HG02678 (cell line): ENCODE results near the gene FAF1.

Experiments
- ATAC-seq: cut with Tn5 transposase; IDR thresholded peaks from one replicate; pipeline ENCODE4 v1.9.1; 2021; ENCODE audit warnings: mild to moderate bottlenecking, moderate library complexity; ENCODE audit not compliant: unreplicated experiment

Gene FAF1

DNA sequence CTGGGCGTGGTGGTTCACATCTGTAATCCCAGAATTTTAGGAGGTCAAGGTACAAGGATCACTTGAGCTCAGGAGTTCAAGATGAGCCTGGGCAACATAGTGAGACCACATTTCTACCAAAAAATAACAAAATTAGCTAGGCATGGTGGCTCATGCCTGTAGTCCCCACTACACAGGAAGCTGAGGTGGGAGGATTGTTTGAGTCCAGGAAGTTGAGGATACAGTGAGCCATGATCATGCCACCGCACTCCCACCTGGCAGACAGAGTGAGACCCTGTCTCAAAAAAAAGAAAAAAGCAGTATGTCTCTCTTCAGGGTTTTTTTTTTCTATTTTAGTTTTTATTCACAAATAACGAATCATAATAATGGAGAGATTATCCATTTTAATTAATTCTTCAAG lies 303.1 kb downstream of the FAF1 start:
- ATAC-seq = no peak

DNA sequence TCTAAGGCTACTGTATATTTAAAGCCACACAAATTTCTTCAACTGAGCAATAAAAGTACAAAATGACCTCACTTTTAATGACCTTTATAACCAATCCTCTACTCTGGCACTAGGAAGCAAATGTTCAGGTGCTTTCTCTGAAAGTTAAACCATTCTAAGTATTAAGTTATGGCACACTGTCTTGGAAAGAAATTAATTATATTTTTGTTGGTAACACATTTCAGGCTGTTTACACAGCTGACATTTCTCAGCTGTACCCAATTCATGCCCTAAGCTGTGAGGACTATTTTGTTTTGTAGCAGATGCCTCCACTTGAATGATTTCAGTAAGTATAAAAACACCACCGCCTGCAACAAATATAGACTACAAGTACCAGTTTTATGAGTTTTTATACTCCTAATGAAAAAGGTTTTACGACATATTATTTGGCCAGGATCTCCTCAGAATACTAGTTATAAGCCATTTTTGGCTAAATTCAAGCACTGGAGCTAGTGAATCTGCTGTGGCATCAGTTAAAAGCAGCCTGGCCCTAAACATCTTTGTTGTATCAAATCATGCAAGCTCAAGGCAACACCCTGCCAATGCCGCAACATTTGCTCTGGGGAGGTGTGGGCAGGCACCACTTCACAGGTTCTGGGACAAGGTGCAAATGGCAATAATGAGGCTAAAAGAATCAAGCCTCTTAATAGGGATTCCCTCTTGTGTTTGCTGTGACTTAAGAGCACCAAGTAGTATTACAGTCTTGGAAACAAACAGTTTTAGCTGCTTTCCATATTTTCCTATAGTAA lies 308.4 kb downstream of the FAF1 start:
- no peak for ATAC-seq

DNA sequence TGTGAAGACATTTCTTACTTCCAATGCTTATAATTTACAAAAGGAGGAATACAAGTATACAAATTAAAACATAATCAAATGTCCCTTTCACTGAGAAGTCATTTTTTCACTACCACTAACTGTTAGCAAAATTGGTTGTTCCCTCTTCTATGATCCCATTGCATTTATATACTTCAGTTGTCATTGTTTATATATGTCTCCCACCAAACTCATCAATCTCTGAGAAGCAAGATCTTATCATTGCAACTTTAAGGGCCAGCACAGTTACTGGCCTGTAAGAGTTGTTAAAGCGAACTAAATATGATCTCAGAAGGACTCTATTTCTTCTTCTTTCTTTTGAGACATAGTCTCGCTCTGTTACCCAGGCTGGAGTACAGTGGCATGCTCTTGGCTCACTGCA lies 313.5 kb downstream of the FAF1 start:
- ATAC-seq = no peak

DNA sequence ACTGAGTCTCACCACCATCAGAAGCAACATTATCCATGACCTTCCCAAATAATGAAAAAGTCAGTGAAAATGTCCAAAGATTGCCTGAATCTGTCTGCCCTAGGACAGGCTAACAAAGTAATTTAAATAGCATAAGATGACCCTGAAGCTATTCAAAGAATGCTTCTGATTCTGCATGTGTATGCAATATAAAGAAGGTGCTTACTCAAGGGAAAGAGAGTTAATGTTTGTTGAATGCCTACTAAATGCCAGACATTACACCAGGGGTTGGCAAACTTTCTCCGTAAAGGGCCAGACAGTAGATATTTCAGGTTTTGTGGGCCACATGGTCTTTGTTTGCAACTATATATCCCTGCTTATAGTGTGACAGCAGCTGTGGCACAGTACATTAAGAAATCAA lies 314.9 kb downstream of the FAF1 start:
- ATAC-seq = no peak

DNA sequence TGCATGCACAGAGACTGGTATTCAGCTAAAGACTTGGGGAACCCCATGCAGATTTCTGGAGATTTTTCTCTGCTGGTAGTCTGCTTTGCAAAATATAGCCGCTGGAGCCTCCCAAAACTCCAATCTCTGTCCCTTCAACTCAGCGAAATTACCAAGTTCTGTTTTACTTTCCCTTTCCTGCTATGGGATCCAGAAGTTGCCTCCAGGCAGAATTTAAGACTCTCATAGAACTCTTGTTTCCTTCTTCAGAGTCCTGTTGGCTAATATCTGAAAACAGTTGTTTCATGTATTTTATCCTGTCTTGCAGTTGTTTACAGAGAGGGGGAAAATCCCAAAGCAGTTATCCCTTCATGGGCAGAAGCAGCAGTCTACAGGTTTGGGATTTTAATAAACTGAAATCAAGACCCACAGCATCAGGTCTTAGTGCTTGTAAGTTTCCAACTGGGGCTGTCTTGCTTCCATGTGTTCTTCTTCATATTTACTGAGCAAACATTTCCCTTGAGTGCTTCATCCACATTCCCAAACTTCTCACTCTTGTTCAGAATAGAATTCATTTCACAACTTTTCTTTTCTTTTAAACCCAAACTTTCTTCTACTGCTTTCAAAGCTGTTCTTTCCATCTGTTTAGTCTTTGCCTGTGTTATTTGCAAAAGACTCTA lies 315.5 kb downstream of the FAF1 start:
- ATAC-seq = no peak

DNA sequence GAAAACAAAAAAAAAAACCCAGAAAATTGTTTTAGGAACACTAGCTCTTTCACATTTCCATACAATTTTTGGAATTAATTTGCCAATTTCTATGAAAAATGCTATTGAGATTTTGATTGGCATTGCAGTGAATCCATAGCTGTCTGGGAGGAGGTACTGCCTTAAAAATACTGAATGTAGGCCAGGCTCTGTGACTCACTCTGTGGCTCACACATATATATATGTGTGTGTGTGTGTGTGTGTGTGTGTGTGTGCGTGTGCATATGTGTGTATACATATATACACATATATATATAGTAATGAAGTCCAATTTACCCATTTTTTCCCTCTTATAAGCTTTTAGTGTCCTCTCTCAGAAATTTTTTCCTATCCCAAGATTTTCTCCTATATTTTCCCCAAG lies 322.6 kb downstream of the FAF1 start:
- ATAC-seq = no peak

DNA sequence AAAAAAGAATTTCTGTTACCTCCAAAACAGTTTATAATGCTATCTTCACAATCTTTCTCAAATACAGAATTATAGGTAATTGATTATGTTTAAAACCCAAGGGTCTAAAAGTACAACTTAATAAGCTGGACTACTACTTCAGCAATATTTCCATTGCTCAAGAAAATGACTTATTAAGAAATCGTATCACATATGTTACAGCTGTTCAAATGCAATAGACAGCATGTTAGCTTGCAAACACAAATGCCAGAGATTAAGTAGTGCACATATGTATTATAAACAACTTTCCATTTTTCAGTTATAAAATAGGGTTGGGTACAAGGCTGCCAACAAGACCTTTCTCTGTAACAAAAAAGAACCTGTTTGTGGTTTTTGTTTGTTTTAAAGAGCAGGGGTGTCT lies 325.8 kb downstream of the FAF1 start:
- ATAC-seq = no peak

DNA sequence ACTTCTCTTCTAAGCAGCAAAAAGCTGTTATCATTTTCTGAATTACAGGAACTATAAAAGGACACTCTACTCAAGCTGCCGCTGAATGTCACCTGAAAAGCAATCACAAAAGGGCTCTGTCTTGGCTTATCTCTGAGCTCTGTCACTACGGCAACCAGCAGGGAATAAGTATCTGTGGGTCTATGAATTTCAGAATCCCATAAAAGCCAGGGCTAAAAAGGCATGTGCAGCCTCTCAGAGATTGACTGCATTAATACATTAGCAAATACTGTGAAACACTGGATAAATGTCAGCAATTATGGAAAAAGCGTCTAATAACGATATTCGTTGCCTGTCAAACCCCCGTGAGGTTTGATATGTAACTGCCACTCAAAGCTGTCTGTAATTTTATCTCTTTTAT lies 326.6 kb downstream of the FAF1 start:
- ATAC-seq = no peak

DNA sequence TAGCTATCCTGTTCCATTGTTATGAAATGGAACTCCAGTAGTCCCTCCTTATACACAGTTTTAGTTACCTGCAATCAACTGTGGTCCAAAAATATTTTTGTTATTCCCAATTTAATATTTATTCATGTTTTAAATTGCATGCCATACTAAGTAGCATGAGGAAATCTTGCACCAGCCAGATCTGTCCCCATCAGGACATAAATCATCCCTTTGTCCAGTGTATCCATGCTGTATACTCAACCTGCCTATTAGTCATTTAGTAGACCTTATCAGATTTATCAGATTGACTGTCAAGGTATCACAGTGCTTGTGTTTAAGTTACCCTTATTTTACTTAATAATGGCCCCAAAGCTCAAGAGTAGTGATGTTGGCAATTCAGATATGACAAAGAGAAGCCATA lies 328.9 kb downstream of the FAF1 start:
- no peak for ATAC-seq

DNA sequence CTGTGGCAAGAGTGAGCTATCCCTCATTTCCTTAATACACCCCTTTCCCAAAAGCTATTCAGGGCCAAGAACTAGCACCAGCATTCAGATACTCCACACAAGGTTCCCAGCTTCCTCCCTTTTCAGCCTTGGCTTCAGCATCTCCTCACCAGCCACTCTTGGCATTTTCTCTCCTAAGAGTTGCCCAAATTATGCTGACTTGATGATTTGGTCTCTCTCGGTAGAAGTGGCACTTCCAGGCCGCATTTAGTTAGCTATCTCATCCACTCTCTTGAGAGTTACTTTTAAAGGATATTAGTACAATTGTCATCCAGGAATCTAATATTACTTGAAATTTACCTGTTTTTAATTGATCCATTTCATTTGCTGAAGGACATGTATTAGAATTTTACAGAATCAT lies 337.8 kb downstream of the FAF1 start:
- no peak for ATAC-seq

DNA sequence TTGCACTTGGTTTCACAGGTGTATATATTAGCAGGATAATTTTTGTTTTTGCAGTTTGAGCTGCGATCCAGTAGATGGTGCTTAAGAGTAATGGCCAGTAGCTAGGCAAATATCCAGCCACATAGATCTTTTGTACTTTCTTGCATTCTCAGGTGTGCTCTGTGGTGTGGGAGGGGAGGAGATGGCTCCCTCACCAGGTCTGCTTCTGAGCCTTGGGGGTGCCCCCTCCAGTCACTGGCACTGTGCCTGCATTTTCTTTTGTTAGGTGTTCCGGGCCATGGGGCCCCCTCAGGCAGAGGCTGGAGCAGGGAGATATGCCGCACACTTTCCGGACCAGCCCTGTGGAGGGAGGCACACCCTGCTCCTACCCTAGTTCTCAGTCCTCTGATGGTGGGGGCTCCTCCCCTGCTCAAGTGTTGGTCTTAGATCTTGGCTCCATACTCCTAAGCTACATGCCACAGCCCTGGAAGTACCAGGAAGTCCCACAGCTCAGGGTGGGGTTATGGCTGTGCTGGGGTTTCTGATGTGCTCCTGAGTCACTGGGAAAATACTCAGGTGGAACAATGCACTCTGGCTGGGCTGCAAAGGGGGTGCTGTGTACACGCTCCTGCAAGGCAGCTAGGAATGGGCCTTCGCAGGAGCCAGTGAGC lies 339.3 kb downstream of the FAF1 start:
- no peak for ATAC-seq

DNA sequence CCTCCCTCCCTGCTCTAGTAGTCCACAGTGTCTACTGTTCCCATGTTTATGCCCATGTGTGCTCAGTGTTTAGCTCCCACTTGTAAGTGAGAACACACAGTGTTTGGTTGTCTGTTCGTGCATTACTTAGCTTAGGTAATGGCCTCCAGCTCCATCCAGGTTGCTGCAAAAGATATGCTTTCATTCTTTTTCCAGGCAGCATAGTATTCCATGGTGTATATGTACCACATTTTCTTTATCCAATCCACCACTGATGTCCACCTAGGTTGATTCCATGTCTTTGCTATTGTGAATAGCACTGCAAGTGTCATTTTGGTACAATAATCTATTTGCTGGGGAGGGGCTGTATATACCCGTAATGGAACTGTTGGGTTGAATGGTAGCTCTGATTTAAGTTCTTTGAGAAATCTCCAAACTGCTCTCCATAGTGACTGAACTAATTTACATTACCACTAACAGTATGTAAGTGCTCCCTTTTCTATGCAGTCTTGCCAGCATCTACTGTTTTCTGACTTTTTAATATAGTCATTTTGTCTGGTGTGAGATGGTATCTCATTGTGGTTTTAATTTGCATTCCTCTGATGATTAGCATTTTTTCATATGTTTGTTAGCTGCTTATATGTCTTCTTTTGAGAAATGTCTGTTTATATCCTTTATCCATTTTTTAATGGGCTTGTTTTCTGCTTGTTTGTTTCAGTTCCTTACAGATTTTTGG lies 344.9 kb downstream of the FAF1 start:
- no peak for ATAC-seq

DNA sequence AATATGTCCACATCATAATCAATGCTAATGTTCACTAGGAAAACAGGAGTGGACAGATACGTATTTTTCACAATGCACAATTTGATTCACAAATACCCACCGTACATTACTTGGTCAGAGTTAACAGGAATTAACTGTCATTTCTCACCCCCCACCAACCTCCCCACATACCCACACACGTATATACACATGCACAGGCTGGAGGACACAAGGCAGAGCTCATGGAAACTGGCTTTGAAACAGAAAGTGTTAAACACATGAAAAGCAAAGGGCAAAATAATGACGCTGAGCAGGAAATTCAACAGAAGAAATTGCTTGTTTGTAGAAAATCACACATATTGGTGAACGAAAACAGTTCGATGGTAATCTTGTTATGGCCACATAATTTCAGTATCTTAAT lies 348.4 kb downstream of the FAF1 start:
- no peak for ATAC-seq

DNA sequence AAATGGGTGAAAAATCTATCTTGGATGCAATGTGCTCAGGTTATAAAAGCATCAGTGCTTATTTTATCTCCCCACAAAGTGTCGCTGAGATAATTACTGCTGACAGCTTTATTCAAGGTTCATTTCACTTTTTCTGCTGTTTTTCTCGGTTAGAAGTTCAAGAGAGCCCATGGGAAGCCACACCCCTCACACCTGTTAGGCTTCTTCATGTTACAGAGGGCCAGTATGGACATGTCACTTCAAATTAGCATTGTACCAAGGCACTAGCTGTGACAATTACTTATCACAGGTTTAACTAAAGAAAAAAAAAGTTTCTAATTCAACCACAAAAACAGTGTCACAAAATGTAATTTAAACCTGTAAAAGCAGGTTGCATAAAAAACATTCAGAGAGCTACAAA lies 349.5 kb downstream of the FAF1 start:
- ATAC-seq = no peak

DNA sequence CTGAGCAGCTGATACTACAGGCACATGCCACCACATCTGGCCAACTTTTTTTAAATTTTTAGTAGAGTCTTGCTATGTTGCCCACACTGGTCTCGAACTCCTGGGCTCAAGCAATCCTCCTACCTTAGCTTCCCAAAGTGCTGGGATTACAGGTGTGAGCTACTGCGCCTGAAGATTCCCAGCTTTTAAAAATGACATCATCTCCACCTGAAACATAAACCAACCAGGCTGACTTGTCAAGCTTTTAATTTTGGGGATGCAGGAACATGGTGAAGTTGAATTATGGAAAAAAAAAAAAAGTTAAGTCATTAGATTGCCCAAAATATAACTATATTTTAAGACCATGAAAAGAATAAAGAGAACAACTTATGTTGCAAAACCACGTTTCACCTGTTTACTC lies 350.6 kb downstream of the FAF1 start:
- ATAC-seq = no peak

DNA sequence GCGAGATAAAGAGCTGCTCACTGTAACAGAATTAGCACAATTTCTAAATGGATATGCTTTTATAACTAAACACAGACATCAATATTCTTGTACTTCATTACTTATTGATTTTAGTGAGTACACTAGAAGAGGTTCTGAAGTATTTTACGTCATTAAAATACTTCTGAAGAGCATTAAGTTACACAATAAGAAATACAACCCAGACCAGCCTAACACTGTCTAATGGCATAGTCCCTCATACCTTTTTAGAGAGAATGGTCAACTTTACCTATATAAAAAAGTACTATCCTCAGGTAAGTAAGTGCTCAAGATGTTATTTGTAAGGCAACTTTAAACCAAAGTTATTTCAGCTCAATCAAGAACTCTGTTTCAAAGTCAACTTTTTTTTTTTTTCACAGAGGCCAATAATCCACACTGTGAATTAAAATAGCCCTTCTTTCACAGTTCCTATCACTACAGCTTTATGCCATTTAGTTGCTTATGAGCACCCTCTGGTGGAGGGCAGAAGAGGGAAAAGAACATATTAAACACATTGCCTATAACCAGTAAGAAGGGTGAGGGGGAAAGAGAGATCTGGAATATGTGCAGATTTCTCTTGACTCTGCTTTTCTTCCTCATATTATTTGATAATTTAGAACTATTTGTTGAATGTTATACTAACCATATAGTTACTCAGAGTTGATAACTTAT lies 354.7 kb downstream of the FAF1 start:
- no peak for ATAC-seq

DNA sequence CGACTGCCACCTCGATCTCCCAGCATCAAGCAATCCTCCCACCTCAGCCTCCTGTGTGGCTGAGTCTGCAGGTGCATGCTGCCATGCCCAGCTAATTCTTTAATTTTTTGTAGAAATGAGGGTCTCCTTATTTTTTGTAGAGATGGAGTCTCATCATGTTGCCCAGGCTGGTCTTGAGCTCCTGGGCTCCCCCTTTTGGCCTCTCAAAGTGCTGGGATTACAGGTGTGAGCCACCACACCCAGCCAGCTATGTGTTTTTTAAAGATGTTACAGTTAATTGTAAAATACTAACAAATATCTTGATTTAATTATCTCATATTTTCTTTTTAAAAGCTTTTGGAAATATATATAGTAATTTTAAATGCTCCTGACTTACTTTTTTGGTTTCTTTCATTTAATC lies 355.5 kb downstream of the FAF1 start:
- no peak for ATAC-seq

DNA sequence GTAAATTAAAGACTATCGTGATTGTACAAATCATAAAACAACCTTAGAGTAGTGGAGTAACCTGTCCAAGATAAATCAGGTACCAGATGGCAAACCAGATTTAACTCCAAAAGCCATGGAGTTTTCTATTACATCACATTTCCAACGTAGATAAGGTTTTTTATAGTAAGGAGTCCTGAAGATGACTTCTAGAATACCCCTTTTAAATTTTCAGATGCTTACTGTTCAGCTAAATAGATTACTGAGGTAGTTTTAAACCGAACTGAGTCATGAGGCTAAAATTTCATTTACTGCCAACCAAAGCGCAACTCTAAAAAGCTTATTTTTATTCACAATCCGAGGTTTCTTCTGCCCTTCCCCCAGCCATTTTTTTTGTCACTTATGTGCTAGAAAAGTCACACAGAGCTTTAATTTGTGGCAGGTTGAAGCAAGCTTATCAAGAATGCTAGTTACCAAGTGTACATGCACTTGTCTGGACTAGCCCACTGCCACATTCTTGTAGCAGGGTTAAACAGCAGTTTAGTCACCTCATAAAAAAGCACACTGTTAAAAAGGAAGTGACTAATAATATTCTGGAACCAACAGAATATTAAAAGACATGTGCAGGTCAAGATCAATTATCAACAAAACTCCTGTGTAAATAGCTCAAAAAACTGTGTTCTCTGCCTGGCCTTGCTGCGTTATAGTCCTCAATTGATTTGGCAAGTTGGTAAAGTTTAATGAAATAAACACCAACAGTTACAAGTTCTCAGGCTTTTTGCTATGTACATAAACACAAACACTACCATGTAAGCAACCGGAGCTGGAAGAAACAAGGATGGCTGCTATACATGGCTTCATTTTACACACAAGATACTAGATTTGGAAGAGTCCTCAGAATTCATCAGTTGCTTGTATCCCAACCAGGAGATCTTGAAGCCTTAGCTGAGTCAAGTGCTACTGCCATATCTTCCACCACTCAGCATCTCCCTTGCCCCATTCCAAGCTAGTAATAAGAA lies 356.5 kb downstream of the FAF1 start:
- no peak for ATAC-seq

DNA sequence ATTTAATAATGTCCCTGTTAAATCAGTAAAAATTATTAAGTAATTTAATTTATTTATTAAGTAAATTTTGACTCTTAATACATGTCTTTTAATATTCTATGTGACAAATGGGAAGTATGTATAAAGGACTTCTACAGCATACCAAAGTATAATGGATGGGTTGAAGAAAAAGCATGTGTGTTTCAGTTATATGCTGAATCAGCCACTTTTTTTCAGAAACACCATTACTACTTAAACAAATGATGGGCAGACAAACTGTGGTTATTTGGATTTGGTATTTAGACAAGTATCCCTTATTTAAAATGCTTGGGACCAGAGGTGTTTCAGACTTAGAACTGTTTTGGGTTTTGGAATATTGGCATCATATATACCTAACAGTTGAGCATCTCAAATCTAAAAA lies 360.5 kb downstream of the FAF1 start:
- ATAC-seq = no peak

DNA sequence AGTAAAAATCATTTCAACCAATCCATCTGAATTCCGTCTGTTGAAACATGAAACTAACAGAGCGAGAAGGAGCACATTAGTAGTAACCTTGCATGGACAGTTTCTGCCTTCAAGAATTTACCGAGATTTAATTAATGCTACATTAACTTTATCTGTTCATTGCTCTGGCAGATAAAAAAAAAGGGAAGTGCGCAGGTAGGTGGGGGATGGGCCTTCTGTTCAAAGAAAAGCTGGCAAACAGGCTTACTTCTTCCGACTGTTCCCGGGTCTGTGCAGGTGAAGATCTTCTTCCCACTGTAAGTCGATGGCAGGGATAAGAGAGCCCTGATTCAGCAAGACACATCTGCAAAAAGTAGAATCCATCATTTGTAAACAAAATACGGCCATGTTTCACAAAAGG lies 364.2 kb downstream of the FAF1 start:
- ATAC-seq = no peak
